BJ (cell line): ENCODE data around the gene SNTA1. TPM values are rescaled to one million over a fixed set of nuclear protein-coding genes. Genes with fewer than 3 reads are reported as not detected.

Experiments
- CTCF ChIA-PET: fragments of 350-600 bp; formaldehyde crosslinking; extraction: SDS; loops from one replicate; lab custom pipeline; 2021; ENCODE audit warnings: antibody characterized with exemption, inconsistent platforms; lab: Yijun Ruan, JAX
- POLR2A ChIA-PET: fragments of 300-600 bp; sonication (Branson Sonifier 250); formaldehyde crosslinking; extraction: SDS; loops from one replicate; lab custom pipeline; 2021; ENCODE audit warnings: antibody characterized with exemption; lab: Charles Lee
- DNase-seq: peaks from one replicate; pipeline ENCODE4 v3.0.0-alpha.2; 2011; ENCODE audit warnings: low read depth
- H3K27me3 ChIP-seq: 2 replicates; pipeline ENCODE4 v1.6.0; 2011; ENCODE audit warnings: low read length; ENCODE audit not compliant: control insufficient read depth, insufficient read depth
- H3K36me3 ChIP-seq: 2 replicates; pipeline ENCODE4 v1.5.1; 2011; ENCODE audit warnings: low read length; ENCODE audit not compliant: control insufficient read depth, insufficient read depth
- H3K4me3 ChIP-seq: 2 replicates; pipeline ENCODE4 v1.5.1; 2011; ENCODE audit warnings: low read depth, mild to moderate bottlenecking, control low read depth, low read length
- polyA plus RNA-seq: library from polyadenylated mRNA; depleted of rRNA; stranded (reverse); fragments of >200 nt; gene quantifications from 2 replicates; pipeline ENCODE4 v1.2.3, GENCODE V29; 2011; rRNA removed
- TF ChIP-seq, protein P1 (sequence below): IDR thresholded peaks from 2 replicates; pipeline ENCODE4 v1.5.1; 2011; ENCODE audit warnings: low read depth, mild to moderate bottlenecking, control low read depth, inconsistent platforms, low read length, moderate library complexity; ENCODE audit not compliant: insufficient read depth

SNTA1 gene
- polyA plus RNA-seq, 1 experiment: 24.7 TPM

DNA sequence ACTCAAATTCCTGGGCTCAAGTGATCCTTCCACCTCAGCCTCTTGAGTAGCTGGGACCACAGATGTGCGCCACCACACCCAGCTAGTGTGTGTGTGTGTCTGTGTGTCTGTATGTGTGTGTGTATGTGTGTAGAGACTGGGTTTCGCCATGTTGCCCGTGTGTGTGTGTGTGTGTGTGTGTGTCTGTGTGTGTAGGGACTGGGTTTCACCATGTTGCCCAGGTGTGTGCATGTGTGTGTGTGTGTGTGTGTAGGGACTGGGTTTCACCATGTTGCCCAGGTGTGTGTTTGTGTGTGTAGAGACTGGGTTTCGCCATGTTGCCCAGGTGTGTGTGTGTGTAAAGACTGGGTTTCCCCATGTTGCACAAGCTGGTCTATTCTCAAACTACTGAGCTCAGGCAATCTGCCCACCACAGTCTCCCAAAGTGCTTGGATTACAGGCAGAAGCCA lies 70.5 kb downstream of the SNTA1 start:
- no peak overlapping the region for H3K4me3 ChIP-seq
- ChIA-PET CTCF (interaction anchor here (0.7 to 1.3 kb wide), 3 partner anchors 8 to 21 kb away, joined by 3 read pairs; no protein-coding TSS in a partner anchor), POLR2A (no interaction called here)
- H3K27me3 ChIP-seq: no peaks in the 10 kb centered on the region
- TF ChIP-seq, protein P1, sequence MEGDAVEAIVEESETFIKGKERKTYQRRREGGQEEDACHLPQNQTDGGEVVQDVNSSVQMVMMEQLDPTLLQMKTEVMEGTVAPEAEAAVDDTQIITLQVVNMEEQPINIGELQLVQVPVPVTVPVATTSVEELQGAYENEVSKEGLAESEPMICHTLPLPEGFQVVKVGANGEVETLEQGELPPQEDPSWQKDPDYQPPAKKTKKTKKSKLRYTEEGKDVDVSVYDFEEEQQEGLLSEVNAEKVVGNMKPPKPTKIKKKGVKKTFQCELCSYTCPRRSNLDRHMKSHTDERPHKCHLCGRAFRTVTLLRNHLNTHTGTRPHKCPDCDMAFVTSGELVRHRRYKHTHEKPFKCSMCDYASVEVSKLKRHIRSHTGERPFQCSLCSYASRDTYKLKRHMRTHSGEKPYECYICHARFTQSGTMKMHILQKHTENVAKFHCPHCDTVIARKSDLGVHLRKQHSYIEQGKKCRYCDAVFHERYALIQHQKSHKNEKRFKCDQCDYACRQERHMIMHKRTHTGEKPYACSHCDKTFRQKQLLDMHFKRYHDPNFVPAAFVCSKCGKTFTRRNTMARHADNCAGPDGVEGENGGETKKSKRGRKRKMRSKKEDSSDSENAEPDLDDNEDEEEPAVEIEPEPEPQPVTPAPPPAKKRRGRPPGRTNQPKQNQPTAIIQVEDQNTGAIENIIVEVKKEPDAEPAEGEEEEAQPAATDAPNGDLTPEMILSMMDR: no peak
- peaks cover 6% of the 10 kb centered on the region for H3K36me3 ChIP-seq
- DNase-seq: no peak

DNA sequence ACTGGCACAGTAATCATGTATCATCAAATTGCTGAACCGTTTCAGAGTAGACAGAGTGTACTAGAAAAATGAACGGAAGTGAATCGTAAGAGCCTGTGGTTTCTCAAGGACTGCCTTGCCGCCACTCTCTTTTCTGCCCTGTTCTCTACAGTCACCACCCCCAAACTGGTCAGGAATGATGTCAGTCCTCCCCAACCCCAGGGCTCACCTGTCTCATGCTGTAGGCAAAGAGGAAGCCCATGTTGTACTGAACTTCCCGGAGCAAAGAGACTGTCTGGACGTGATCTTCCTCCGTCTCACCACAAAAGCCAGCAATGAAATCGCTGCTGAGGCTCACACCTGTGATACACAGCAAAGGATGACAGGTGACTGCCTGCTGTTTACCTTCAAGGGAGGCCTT lies 73.3 kb downstream of the SNTA1 start:
- TF ChIP-seq, protein P1: no peak
- no peak overlapping the region for H3K4me3 ChIP-seq
- ChIA-PET CTCF (no interaction called here), POLR2A (no interaction called here)
- no peaks in the 10 kb centered on the region for H3K27me3 ChIP-seq
- peaks cover 10% of the 10 kb centered on the region for H3K36me3 ChIP-seq
- no peak for DNase-seq

DNA sequence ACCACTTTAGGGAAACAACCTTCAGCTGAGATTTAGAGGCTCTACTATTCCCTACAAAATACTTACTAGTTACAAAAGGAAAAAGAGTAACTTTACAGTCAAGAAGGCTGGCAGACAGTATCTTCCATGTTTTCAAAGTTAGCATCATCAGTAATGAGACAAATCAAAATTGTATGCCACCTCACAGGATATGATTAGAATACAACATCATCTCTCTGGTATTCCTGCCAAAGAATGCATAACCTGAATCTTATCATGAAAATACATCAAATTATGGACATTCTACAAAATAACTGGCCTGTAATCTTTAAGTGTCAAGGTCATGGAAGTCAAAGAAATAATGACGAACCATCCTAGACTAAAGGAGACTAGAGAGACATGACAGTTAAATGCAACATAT lies 80.7 kb downstream of the SNTA1 start:
- POLR2A ChIA-PET: no interaction called here
- Histone ChIP-seq H3K4me3 (no peak overlapping the region), H3K36me3 (peaks cover 14% of the 10 kb centered on the region), H3K27me3 (no peaks in the 10 kb centered on the region)
- TF ChIP-seq, protein P1: no peak
- CTCF ChIA-PET: no interaction called here
- DNase-seq: no peak

DNA sequence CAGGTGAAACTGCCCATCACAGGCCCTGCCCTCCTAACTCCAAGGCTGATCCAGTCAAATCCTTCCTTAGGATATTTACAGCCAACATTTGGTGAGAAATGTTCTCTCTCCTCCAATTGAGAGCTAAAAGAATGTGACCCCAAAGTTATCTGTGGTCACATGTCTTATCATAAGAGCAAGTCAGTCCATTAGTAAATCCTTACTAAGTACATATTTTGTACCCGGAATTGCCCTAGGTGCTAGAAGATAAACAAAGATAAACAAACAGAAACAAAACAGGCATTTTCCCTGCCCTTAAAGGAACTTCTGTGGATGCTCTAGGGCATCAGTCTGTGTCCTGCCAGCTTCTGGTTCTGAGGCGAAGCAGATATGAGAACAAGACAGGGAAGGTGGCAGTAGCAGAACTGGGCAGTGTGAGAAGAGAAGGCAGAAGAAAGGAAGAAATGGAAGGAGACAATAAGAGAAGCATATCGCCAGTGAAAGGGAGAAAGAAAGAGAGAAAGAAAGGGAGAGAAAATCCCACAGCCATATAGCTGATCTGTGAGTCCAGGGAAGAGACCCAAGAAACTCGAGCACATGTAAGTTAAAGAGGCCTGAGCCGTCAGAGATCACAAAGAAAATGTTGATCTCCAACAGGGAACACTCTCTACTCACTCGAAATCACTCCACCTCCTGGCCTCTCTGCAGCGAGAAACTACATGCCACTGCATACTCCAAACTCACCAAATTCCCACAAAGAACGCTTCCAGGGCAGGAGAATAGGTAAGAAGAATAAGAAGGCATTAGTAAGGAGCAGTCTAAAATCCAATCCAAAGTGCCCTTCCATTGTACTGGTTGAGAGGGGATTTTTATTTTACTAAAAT lies 83.9 kb downstream of the SNTA1 start:
- DNase-seq: no peak
- ChIA-PET CTCF (interaction anchor here (0.9 kb wide), 1 partner anchor 16 kb away, joined by 3 read pairs; no protein-coding TSS in a partner anchor), POLR2A (no interaction called here)
- H3K36me3 ChIP-seq: peaks cover 8% of the 10 kb centered on the region
- TF ChIP-seq, protein P1: no peak
- no peaks in the 10 kb centered on the region for H3K27me3 ChIP-seq
- no peak overlapping the region for H3K4me3 ChIP-seq

Other genes starting within 250 kb of the SNTA1 start
- gene BPIFA3, start 226.4 kb downstream of the SNTA1 start, polyA plus RNA-seq: not detected in 2 replicates
- gene BPIFA1, start 207.8 kb downstream of the SNTA1 start, polyA plus RNA-seq: not detected in 2 replicates
- not detected in 2 replicates for gene BPIFB1, start 160.5 kb downstream of the SNTA1 start, polyA plus RNA-seq
- 24.7 and 27.0 TPM in 2 replicates for gene CDK5RAP1, start 42.2 kb downstream of the SNTA1 start, polyA plus RNA-seq
- gene CBFA2T2, start 46.3 kb upstream of the SNTA1 start, polyA plus RNA-seq: 7.6 and 8.0 TPM in 2 replicates
- 0.13 and 0.22 TPM in 2 replicates for gene C20orf144, start 218.6 kb upstream of the SNTA1 start, polyA plus RNA-seq
- gene ACTL10, start 223.2 kb upstream of the SNTA1 start, polyA plus RNA-seq: 0.44 and 0.67 TPM in 2 replicates
- 13.4 and 20.2 TPM in 2 replicates for gene NECAB3, start 230.7 kb upstream of the SNTA1 start, polyA plus RNA-seq
- gene E2F1, start 242.6 kb upstream of the SNTA1 start, polyA plus RNA-seq: 5.1 and 7.5 TPM in 2 replicates